Heart left ventricle (tissue), 13 donors: ENCODE data around the gene CABP4.

Experiments used
- POLR2A ChIP-seq, 2 donors: fragments of 450-650 bp; IDR thresholded peaks; one replicate each; pipeline ENCODE4 v1.6.1; 2017; ENCODE audit warnings: antibody characterized with exemption in 2 of 2, mild to moderate bottlenecking in 2 of 2, moderate library complexity in 2 of 2
- TF ChIP-seq, protein P1 (sequence below), 12 donors: fragments of 200-600 bp; sonication (generic) in 4 of 12; IDR thresholded peaks; one replicate each; pipeline versions ENCODE4 v1.5.0 to v1.8.0; 2018 to 2022; ENCODE audit warnings: antibody characterized with exemption in 12 of 12, mild to moderate bottlenecking in 5 of 12
- donor health status: ischemic (EF 13 %, LVEDD 7.1; RV severe dilation, severe dysfunction).
- donor health status: DM: no; HTN: yes; CAD: no.
- donor health status: DM: no; HTN: no; CAD: no.
- donor health status: ischemic (EF 25% LVEDD 6.9; RV normal size, moderate dysfunction).
- donor health status: ischemic (EF 25% LVEDD 5.7; RV mildly dilated, moderate dysfunction).
- donor health status: ischemic (EF 35%, LVEDD 5.7; RV mildly dilated, moderate dysfunction).
- donor health status: nonischemic (EF 11% LVEDD 7.7; RV severe dilation, severe dysfunction).
- donor health status: DM: yes; HTN: yes; CAD: no.
- donor health status: PGD.
- donor health status: ischemic (EF 29% LVEDD 5.4; RV normal size, mild dysfunction).
- donor health status: nonischemic (EF 23%, LVEDD 6.1; RV moderate dilation, normal function).

DNA sequence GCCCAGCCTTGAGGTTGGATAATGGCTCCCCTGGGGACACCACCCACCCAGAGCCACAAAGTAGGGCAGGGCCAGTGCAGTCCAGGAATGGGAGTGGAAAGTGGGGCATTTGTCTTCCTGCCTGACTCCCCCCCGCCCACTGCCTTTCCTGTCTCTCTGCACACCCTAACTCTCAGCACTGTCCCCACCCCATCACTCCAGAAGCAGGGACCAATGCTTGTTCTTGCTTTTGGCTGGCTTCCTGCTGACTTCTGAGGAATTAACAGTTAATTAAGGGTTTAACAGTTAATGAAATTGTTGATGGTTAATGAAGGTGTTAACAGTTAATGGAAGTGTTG, 45.3 kb downstream of the CABP4 start:
- TF ChIP-seq, protein P1, sequence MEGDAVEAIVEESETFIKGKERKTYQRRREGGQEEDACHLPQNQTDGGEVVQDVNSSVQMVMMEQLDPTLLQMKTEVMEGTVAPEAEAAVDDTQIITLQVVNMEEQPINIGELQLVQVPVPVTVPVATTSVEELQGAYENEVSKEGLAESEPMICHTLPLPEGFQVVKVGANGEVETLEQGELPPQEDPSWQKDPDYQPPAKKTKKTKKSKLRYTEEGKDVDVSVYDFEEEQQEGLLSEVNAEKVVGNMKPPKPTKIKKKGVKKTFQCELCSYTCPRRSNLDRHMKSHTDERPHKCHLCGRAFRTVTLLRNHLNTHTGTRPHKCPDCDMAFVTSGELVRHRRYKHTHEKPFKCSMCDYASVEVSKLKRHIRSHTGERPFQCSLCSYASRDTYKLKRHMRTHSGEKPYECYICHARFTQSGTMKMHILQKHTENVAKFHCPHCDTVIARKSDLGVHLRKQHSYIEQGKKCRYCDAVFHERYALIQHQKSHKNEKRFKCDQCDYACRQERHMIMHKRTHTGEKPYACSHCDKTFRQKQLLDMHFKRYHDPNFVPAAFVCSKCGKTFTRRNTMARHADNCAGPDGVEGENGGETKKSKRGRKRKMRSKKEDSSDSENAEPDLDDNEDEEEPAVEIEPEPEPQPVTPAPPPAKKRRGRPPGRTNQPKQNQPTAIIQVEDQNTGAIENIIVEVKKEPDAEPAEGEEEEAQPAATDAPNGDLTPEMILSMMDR (IDR thresholded peaks at IDR 0.05) = no peak
- TF ChIP-seq POLR2A (IDR thresholded peaks at IDR 0.05) = no peak
